IMR-90 (cell line): ENCODE measurements around the gene NUDT7. TPM values are rescaled to one million over a fixed set of nuclear protein-coding genes. Genes with fewer than 3 reads are reported as not detected.
A peak's percentile ranks its signal among the peaks of the same experiment; 100 is the strongest.

Experiments used
- ATAC-seq: fragments of 200-7000 bp; cut with Tn5 transposase; 2 replicates; pipeline ENCODE4 v1.9.1; 2020; ENCODE audit warnings: low read depth, mild to moderate bottlenecking, moderate library complexity
- BruUV-seq: library from RNA; stranded (reverse); fragments of 400-500 nt; replicated peaks from 2 replicates; lab custom pipeline; 2021; lab: Mats Ljungman, UMichigan
- CTCF ChIA-PET: fragments of 300-600 bp; formaldehyde crosslinking; extraction: SDS; loops from one replicate; lab custom pipeline; 2021; ENCODE audit warnings: antibody characterized with exemption; lab: Yijun Ruan, JAX
- POLR2A ChIA-PET: fragments of 300-600 bp; sonication (Branson Sonifier 250); formaldehyde crosslinking; loops from one replicate; lab custom pipeline; 2022; ENCODE audit warnings: antibody characterized with exemption; ENCODE audit not compliant: unreplicated experiment; lab: Charles Lee
- DNase-seq: peaks from one replicate; pipeline ENCODE4 v3.0.0; 2013
- H2AFZ ChIP-seq: replicated peaks from 2 replicates; pipeline ENCODE3; 2013; ENCODE audit warnings: low read length, mild to moderate bottlenecking; ENCODE audit not compliant: poor library complexity
- H2AK5ac ChIP-seq: 2 replicates; pipeline ENCODE4 v1.6.1; 2013; ENCODE audit warnings: low read depth, low read length, inconsistent platforms
- H2AK9ac ChIP-seq: replicated peaks from 2 replicates; pipeline ENCODE3; 2013; ENCODE audit warnings: mild to moderate bottlenecking, low read depth, low read length, moderate library complexity; ENCODE audit not compliant: poor library complexity
- H2BK120ac ChIP-seq: 2 replicates; pipeline ENCODE4 v1.6.1; 2013; ENCODE audit warnings: low read depth, low read length, inconsistent platforms
- H2BK15ac ChIP-seq: 3 replicates; pipeline ENCODE4 v1.6.1; 2013; ENCODE audit warnings: low read depth, low read length, inconsistent platforms
- H2BK20ac ChIP-seq: 2 replicates; pipeline ENCODE4 v1.6.1; 2013; ENCODE audit warnings: low read depth, mild to moderate bottlenecking, inconsistent platforms, low read length, moderate library complexity
- H2BK5ac ChIP-seq: 2 replicates; pipeline ENCODE4 v1.6.1; 2013; ENCODE audit warnings: mild to moderate bottlenecking, low read depth, low read length, inconsistent platforms; ENCODE audit not compliant: poor library complexity, severe bottlenecking
- H3K14ac ChIP-seq: replicated peaks from 2 replicates; pipeline ENCODE4 v1.6.1; 2013; ENCODE audit warnings: low read depth, low read length, inconsistent platforms
- H3K18ac ChIP-seq: 2 replicates; pipeline ENCODE4 v1.6.1; 2013; ENCODE audit warnings: low read depth, low read length, control low read depth
- H3K23ac ChIP-seq: 2 replicates; pipeline ENCODE4 v1.6.1; 2013; ENCODE audit warnings: low read depth, low read length, inconsistent platforms
- H3K27ac ChIP-seq: 2 replicates; pipeline ENCODE4 v1.5.1; 2013; ENCODE audit warnings: mild to moderate bottlenecking, control low read depth, low read length; ENCODE audit not compliant: insufficient read depth
- H3K27me3 ChIP-seq: 2 replicates; pipeline ENCODE4 v1.6.1; 2013; ENCODE audit warnings: low read length; ENCODE audit not compliant: control insufficient read depth, insufficient read depth
- H3K36me3 ChIP-seq: 2 replicates; pipeline ENCODE4 v1.6.1; 2013; ENCODE audit warnings: low read length, mixed read lengths; ENCODE audit not compliant: control insufficient read depth, insufficient read depth
- H3K4ac ChIP-seq: 2 replicates; pipeline ENCODE4 v1.6.1; 2013; ENCODE audit warnings: low read depth, low read length, inconsistent platforms
- H3K4me1 ChIP-seq: 2 replicates; pipeline ENCODE4 v1.6.1; 2013; ENCODE audit warnings: low read length, mixed read lengths; ENCODE audit not compliant: control insufficient read depth, insufficient read depth
- H3K4me2 ChIP-seq: 2 replicates; pipeline ENCODE4 v1.6.1; 2013; ENCODE audit warnings: low read depth, mild to moderate bottlenecking, control low read depth, low read length, moderate library complexity
- H3K4me3 ChIP-seq: 2 replicates; pipeline ENCODE4 v1.5.1; 2013; ENCODE audit warnings: low read depth, mild to moderate bottlenecking, control low read depth, low read length, moderate library complexity; ENCODE audit not compliant: insufficient read depth
- H3K56ac ChIP-seq: 2 replicates; pipeline ENCODE4 v1.6.1; 2013; ENCODE audit warnings: low read length, inconsistent platforms; ENCODE audit not compliant: insufficient read depth; ENCODE audit errors: extremely low read depth
- H3K79me1 ChIP-seq, 2 experiments: 2 replicates each; pipeline ENCODE4 v1.6.1; 2013; ENCODE audit warnings: low read length in 2 of 2, inconsistent platforms in 1 of 2, low read depth in 1 of 2
- H3K9ac ChIP-seq: 2 replicates; pipeline ENCODE4 v1.6.1; 2013; ENCODE audit warnings: low read depth, low read length, control low read depth
- H3K9me1 ChIP-seq: 2 replicates; pipeline ENCODE4 v1.6.1; 2013; ENCODE audit warnings: low read length, inconsistent platforms; ENCODE audit not compliant: insufficient read depth
- H3K9me3 ChIP-seq: 2 replicates; pipeline ENCODE4 v1.6.1; 2013; ENCODE audit warnings: low read length; ENCODE audit not compliant: control insufficient read depth, insufficient read depth
- H4K20me1 ChIP-seq: 2 replicates; pipeline ENCODE4 v1.6.1; 2013; ENCODE audit warnings: low read length, inconsistent platforms; ENCODE audit not compliant: insufficient read depth
- H4K5ac ChIP-seq: 2 replicates; pipeline ENCODE4 v1.6.1; 2013; ENCODE audit warnings: mild to moderate bottlenecking, low read depth, low read length, control low read depth
- H4K8ac ChIP-seq, 2 experiments: 2 replicates each; pipeline ENCODE4 v1.6.1; 2013; ENCODE audit warnings: low read depth in 2 of 2, low read length in 2 of 2, control low read depth in 1 of 2, inconsistent platforms in 1 of 2
- H4K91ac ChIP-seq: 2 replicates; pipeline ENCODE4 v1.6.1; 2013; ENCODE audit warnings: low read depth, low read length, inconsistent platforms; ENCODE audit not compliant: insufficient read depth
- CEBPB ChIP-seq: IDR thresholded peaks from 2 replicates; pipeline ENCODE4 v1.6.1; 2012; ENCODE audit warnings: low read depth, low read length, improper control_type of control experiment
- CTCF ChIP-seq: conservative IDR thresholded peaks from 2 replicates; pipeline ENCODE4 v1.5.1; 2012; ENCODE audit warnings: mild to moderate bottlenecking, low read depth, low read length, improper control_type of control experiment
- ELK1 ChIP-seq: fragments of 150-350 bp; IDR thresholded peaks from 2 replicates; pipeline ENCODE4 v1.6.1; 2016; ENCODE audit warnings: low read depth, mild to moderate bottlenecking, low read length, moderate library complexity, borderline replicate concordance
- MAZ ChIP-seq: IDR thresholded peaks from 2 replicates; pipeline ENCODE4 v1.6.1; 2012; ENCODE audit warnings: low read depth, mild to moderate bottlenecking, low read length, improper control_type of control experiment, moderate library complexity, borderline replicate concordance
- MXI1 ChIP-seq: IDR thresholded peaks from 2 replicates; pipeline ENCODE4 v1.6.1; 2012; ENCODE audit warnings: low read depth, mild to moderate bottlenecking, low read length, moderate library complexity, borderline replicate concordance
- POLR2A ChIP-seq: IDR thresholded peaks from 2 replicates; pipeline ENCODE4 v1.6.1; 2012; ENCODE audit warnings: mild to moderate bottlenecking, low read depth, low read length
- RCOR1 ChIP-seq: IDR thresholded peaks from 2 replicates; pipeline ENCODE4 v1.6.1; 2012; ENCODE audit warnings: mild to moderate bottlenecking, low read length, improper control_type of control experiment; ENCODE audit not compliant: insufficient replicate concordance
- RFX5 ChIP-seq: IDR thresholded peaks from 2 replicates; pipeline ENCODE4 v1.8.0; 2012; ENCODE audit warnings: low read depth, mild to moderate bottlenecking, low read length, moderate library complexity
- SMC3 ChIP-seq: fragments of 150-350 bp; IDR thresholded peaks from 2 replicates; pipeline ENCODE4 v1.6.1; 2016; ENCODE audit warnings: low read depth, mild to moderate bottlenecking, antibody characterized with exemption, low read length, moderate library complexity
- USF2 ChIP-seq: fragments of 150-350 bp; IDR thresholded peaks from 2 replicates; pipeline ENCODE4 v1.6.1; 2017; ENCODE audit warnings: mild to moderate bottlenecking, antibody characterized with exemption, low read length, low read depth
- WGBS, 2 experiments: methylation state at CpG; one replicate each; pipeline versions ENCODE4 v1.1.5 to v1.1.7; 2013; ENCODE audit warnings: missing lambda C conversion rate in 2 of 2; ENCODE audit not compliant: insufficient read length in 1 of 2; ENCODE audit errors: extremely low coverage in 2 of 2; 5-methylcytosine and 5-hydroxymethylcytosine counted together
- dilution Hi-C: fragments of 300-500 bp; cut with HindIII; formaldehyde crosslinking; loops from one replicate; pipeline ENCODE4 v1.14.3; 2018; ENCODE audit warnings: low sequenced_read_pairs; ENCODE audit not compliant: unreplicated experiment
- in situ Hi-C: fragments of 300-500 bp; cut with MboI; formaldehyde crosslinking; loops from 3 replicates; pipeline ENCODE4 v1.14.3; 2019; ENCODE audit warnings: low sequenced_read_pairs, inconsistent platforms, mixed read lengths
- intact Hi-C: fragments of 100-400 bp; cut with micrococcal nuclease; formaldehyde crosslinking; loops from 2 replicates; pipeline ENCODE4 v1.10.0; 2022
- polyA plus RNA-seq, 3 experiments: library from polyadenylated mRNA; depleted of rRNA; stranded (reverse); fragments of >200 nt; gene quantifications; 2 replicates each; pipeline ENCODE4 v1.2.3, GENCODE V29; 2012; ENCODE audit warnings: low replicate concordance in 1 of 3
- total RNA-seq: library from RNA; depleted of rRNA; stranded (reverse); fragments of >200 nt; gene quantifications from 2 replicates; pipeline ENCODE4 v1.2.3, GENCODE V29; 2012

The NUDT7 gene
- total and polyA plus RNA-seq, 2 of the 4 experiments (the other 2 are of a cell fraction), result 4.3 to 6.2 TPM

- H2AFZ ChIP-seq, result no peak overlapping the region
- ChIA-PET POLR2A (no interaction called here), CTCF (interaction anchor here (0.6 to 1.5 kb wide), 2 partner anchors 16 to 139 kb away, joined by 3 to 8 read pairs; no protein-coding TSS in a partner anchor)
- H3K14ac ChIP-seq, result 0 out of 2 replicates have a peak overlapping the region, but pooled peaks have one; percentile 44
- no peak overlapping the region for H4K91ac ChIP-seq
- peaks cover 7% of the 10 kb centered on the region for H3K4me1 ChIP-seq
- H3K27ac ChIP-seq, result no peak overlapping the region
- no peak overlapping the region for H4K5ac ChIP-seq
- no peak overlapping the region for H2AK9ac ChIP-seq
- no peak overlapping the region for H3K23ac ChIP-seq
- DNase-seq (peak; percentile 38), ATAC-seq (0 out of 2 replicates have a peak, but pooled peaks have one; percentile 46)
- no peak overlapping the region for H2BK15ac ChIP-seq
- no peak overlapping the region for H3K18ac ChIP-seq
- no CpG with 5 or more reads among the region's 3 CpGs for WGBS, 2 experiments
- H3K27me3 ChIP-seq, result no peaks in the 10 kb centered on the region
- no peak overlapping the region for H3K4ac ChIP-seq
- H3K36me3 ChIP-seq, result no peaks in the 10 kb centered on the region
- H3K56ac ChIP-seq, result no peak overlapping the region
- H2AK5ac ChIP-seq, result no peak overlapping the region
- dilution Hi-C loops, result no loop called here
- no peak overlapping the region for H2BK20ac ChIP-seq
- H3K4me3 ChIP-seq, result no peak overlapping the region
- TF ChIP-seq MAZ, result no peak
- TF ChIP-seq SMC3, result no peak
- no peak for TF ChIP-seq ELK1
- TF ChIP-seq RCOR1, result no peak
- TF ChIP-seq USF2, result no peak
- TF ChIP-seq MXI1, result no peak
- no peak for TF ChIP-seq CEBPB
- TF ChIP-seq CTCF, result no peak
- no peak for TF ChIP-seq RFX5
- TF ChIP-seq POLR2A, result no peak
- no peak overlapping the region for H2BK5ac ChIP-seq
- no peak overlapping the region for H3K4me2 ChIP-seq
- no peaks in the 10 kb centered on the region for H3K9me3 ChIP-seq
- H4K20me1 ChIP-seq, result no peaks in the 10 kb centered on the region
- intact Hi-C loops, result no loop called here
- no peak overlapping the region for H3K9ac ChIP-seq
- H3K9me1 ChIP-seq, result no peaks in the 10 kb centered on the region; the same call in 1 of the 2 replicates
- H2BK120ac ChIP-seq, result no peak overlapping the region
- in situ Hi-C loops, result no loop called here
- BruUV-seq, result no TSS peak
- H3K79me1 ChIP-seq, result no peaks in the 10 kb centered on the region
- no peak overlapping the region for H4K8ac ChIP-seq
These were observed 37.5 kb downstream of the NUDT7 start for GRCh38 chr16:77759821-77760220.
